HUES48 (cell line): ENCODE results near the gene LRCH3.

ENCODE experiments used
- H3K27ac ChIP-seq: one replicate; pipeline ENCODE4 v1.7.0; 2013; ENCODE audit warnings: low read depth, low read length, inconsistent platforms
- H3K27me3 ChIP-seq: 2 replicates; pipeline ENCODE4 v1.6.1; 2013; ENCODE audit warnings: mild to moderate bottlenecking, low read length; ENCODE audit not compliant: control insufficient read depth, insufficient read depth
- H3K36me3 ChIP-seq: 2 replicates; pipeline ENCODE4 v1.6.1; 2013; ENCODE audit warnings: low read length; ENCODE audit not compliant: control insufficient read depth, insufficient read depth
- H3K4me1 ChIP-seq: 2 replicates; pipeline ENCODE4 v1.6.1; 2013; ENCODE audit warnings: mild to moderate bottlenecking, low read length; ENCODE audit not compliant: control insufficient read depth, insufficient read depth
- H3K4me3 ChIP-seq: 2 replicates; pipeline ENCODE4 v1.5.1; 2013; ENCODE audit warnings: mild to moderate bottlenecking, low read depth, low read length
- H3K9ac ChIP-seq: 2 replicates; pipeline ENCODE4 v1.6.1; 2013; ENCODE audit warnings: mild to moderate bottlenecking, low read depth, low read length, moderate library complexity
- H3K9me3 ChIP-seq: 2 replicates; pipeline ENCODE4 v1.6.1; 2013; ENCODE audit warnings: low read length; ENCODE audit not compliant: control insufficient read depth, insufficient read depth

The LRCH3 gene

GRCh38 chr3:197793247-197793646, 2.2 kb downstream of the LRCH3 start:
- Histone ChIP-seq H3K4me1 (no peaks in the 10 kb centered on the region), H3K9me3 (no peaks in the 10 kb centered on the region), H3K27ac (no peak overlapping the region), H3K27me3 (no peaks in the 10 kb centered on the region), H3K36me3 (no peaks in the 10 kb centered on the region), H3K9ac (no peak overlapping the region), H3K4me3 (no peak overlapping the region)

GRCh38 chr3:197794115-197794514, 3.1 kb downstream of the LRCH3 start:
- no peaks in the 10 kb centered on the region for H3K36me3 ChIP-seq
- no peak overlapping the region for H3K4me3 ChIP-seq
- H3K9me3 ChIP-seq: no peaks in the 10 kb centered on the region
- no peaks in the 10 kb centered on the region for H3K4me1 ChIP-seq
- H3K9ac ChIP-seq: no peak overlapping the region
- no peak overlapping the region for H3K27ac ChIP-seq
- no peaks in the 10 kb centered on the region for H3K27me3 ChIP-seq

- no peak overlapping the region for H3K27ac ChIP-seq
- H3K4me1 ChIP-seq: no peaks in the 10 kb centered on the region
- H3K4me3 ChIP-seq: no peak overlapping the region
Measured at GRCh38 chr3:197795200-197795599, 4.1 kb downstream of the LRCH3 start.

GRCh38 chr3:197796087-197796486, 5.0 kb downstream of the LRCH3 start:
- no peaks in the 10 kb centered on the region for H3K9me3 ChIP-seq
- H3K4me1 ChIP-seq: no peaks in the 10 kb centered on the region
- H3K27me3 ChIP-seq: no peaks in the 10 kb centered on the region
- no peaks in the 10 kb centered on the region for H3K36me3 ChIP-seq
- H3K9ac ChIP-seq: no peak overlapping the region
- H3K4me3 ChIP-seq: no peak overlapping the region
- H3K27ac ChIP-seq: no peak overlapping the region

More at GRCh38 chr3:197795200-197795599, 4.1 kb downstream of the LRCH3 start:
- Histone ChIP-seq H3K9ac (no peak overlapping the region), H3K36me3 (no peaks in the 10 kb centered on the region), H3K27me3 (no peaks in the 10 kb centered on the region), H3K9me3 (no peaks in the 10 kb centered on the region)

GRCh38 chr3:197798863-197799262, 7.8 kb downstream of the LRCH3 start:
- Histone ChIP-seq H3K9ac (no peak overlapping the region), H3K9me3 (no peaks in the 10 kb centered on the region), H3K27ac (no peak overlapping the region), H3K4me3 (no peak overlapping the region), H3K36me3 (no peaks in the 10 kb centered on the region), H3K27me3 (no peaks in the 10 kb centered on the region), H3K4me1 (no peaks in the 10 kb centered on the region)

- Histone ChIP-seq H3K9me3 (no peaks in the 10 kb centered on the region), H3K36me3 (no peaks in the 10 kb centered on the region), H3K27me3 (no peaks in the 10 kb centered on the region), H3K27ac (no peak overlapping the region), H3K4me3 (no peak overlapping the region), H3K4me1 (no peaks in the 10 kb centered on the region), H3K9ac (no peak overlapping the region)
Measured at GRCh38 chr3:197800379-197800778, 9.3 kb downstream of the LRCH3 start.

DNA sequence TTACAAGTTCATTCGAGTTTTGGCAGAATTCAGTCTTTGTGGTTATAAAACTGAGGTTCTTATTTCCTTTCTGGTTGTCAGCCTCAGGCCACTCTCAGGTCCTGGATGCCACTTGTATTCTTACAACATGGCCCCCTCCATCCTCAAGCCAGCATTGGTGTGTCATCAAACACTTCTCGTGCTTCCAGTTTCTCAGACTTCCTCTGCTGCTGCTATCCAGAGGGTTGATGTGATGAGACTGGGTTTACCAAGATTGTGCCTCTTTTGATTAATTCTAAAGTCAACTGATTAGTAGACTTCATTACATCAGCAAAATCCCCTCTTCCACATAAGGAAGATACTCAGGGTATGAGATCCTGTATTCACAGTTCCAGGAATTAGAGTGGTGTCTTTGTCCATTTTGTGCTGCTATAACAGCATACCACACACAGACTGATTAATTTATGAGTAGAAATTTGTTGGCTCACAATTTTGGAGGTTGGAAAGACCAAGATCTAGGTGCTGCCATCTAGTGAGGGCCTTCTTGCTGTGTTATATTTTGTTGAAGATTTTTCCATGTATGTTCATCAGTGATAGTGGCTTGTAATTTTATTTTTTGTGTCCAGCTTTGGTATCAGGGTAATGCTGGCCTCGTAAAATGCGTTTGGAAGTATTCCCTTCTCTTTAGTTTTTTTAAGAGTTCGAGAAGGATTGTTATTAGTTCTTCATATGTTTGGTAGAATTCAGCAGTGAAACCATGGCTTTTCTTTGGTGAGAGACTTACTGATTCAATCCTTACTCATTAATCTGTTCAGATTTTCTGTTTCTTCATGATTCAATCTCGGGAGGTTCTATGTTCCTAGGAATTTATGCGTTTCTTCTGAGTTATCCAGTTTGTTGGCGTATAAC, 11.1 kb downstream of the LRCH3 start:
- H3K27me3 ChIP-seq: no peaks in the 10 kb centered on the region
- no peaks in the 10 kb centered on the region for H3K9me3 ChIP-seq
- no peaks in the 10 kb centered on the region for H3K4me1 ChIP-seq
- H3K4me3 ChIP-seq: no peak overlapping the region
- no peaks in the 10 kb centered on the region for H3K36me3 ChIP-seq
- H3K9ac ChIP-seq: no peak overlapping the region
- H3K27ac ChIP-seq: no peak overlapping the region

GRCh38 chr3:197802779-197803459, 11.9 kb downstream of the LRCH3 start:
- Histone ChIP-seq H3K9me3 (no peaks in the 10 kb centered on the region), H3K27me3 (no peaks in the 10 kb centered on the region), H3K4me1 (no peaks in the 10 kb centered on the region), H3K36me3 (no peaks in the 10 kb centered on the region), H3K27ac (no peak overlapping the region), H3K4me3 (no peak overlapping the region), H3K9ac (no peak overlapping the region)

- H3K4me1 ChIP-seq: peaks cover 2% of the 10 kb centered on the region; the same call in 1 of the 2 replicates
- H3K27me3 ChIP-seq: no peaks in the 10 kb centered on the region
- H3K9me3 ChIP-seq: no peaks in the 10 kb centered on the region
- H3K36me3 ChIP-seq: no peaks in the 10 kb centered on the region
- H3K27ac ChIP-seq: no peak overlapping the region
- no peak overlapping the region for H3K9ac ChIP-seq
- H3K4me3 ChIP-seq: no peak overlapping the region
Measured at GRCh38 chr3:197804511-197804910, 13.5 kb downstream of the LRCH3 start.

GRCh38 chr3:197807969-197808587, 17.0 kb downstream of the LRCH3 start:
- H3K27ac ChIP-seq: no peak overlapping the region
- H3K9ac ChIP-seq: no peak overlapping the region

More at GRCh38 chr3:197807969-197808587, 17.0 kb downstream of the LRCH3 start:
- no peaks in the 10 kb centered on the region for H3K27me3 ChIP-seq
- H3K36me3 ChIP-seq: no peaks in the 10 kb centered on the region
- no peaks in the 10 kb centered on the region for H3K9me3 ChIP-seq
- H3K4me1 ChIP-seq: peaks cover 4% of the 10 kb centered on the region; the same call in 1 of the 2 replicates
- H3K4me3 ChIP-seq: no peak overlapping the region
